Neural progenitor cell (in vitro differentiated cells): ENCODE measurements around the gene ARPC5. TPM values are rescaled to one million over a fixed set of nuclear protein-coding genes. Genes with fewer than 3 reads are reported as not detected.
"Not testable (repeated sequence)": the region's sequence is repeated elsewhere in the genome, so short reads cannot be mapped to it uniquely, and the experiment has no call there.

Source experiments
- DNase-seq: peaks from one replicate; pipeline ENCODE4 v3.0.0-alpha.2; 2016; ENCODE audit warnings: low spot score
- H2AFZ ChIP-seq: fragments of 200-600 bp; sonication (generic); replicated peaks from 2 replicates; pipeline ENCODE4 v1.6.1; 2016; ENCODE audit warnings: antibody characterized with exemption
- H3F3A ChIP-seq: fragments of 200-600 bp; sonication (generic); 2 replicates; pipeline ENCODE4 v1.6.1; 2016; ENCODE audit warnings: antibody characterized with exemption, low read depth
- H3K27ac ChIP-seq: fragments of 200-600 bp; sonication (generic); 2 replicates; pipeline ENCODE4 v1.5.1; 2016; ENCODE audit warnings: mild to moderate bottlenecking
- H3K27me3 ChIP-seq: fragments of 200-600 bp; sonication (generic); 2 replicates; pipeline ENCODE4 v1.6.1; 2016; ENCODE audit warnings: mild to moderate bottlenecking, moderate library complexity
- H3K36me3 ChIP-seq: fragments of 200-600 bp; sonication (generic); 2 replicates; pipeline ENCODE4 v1.5.1; 2016
- H3K4me1 ChIP-seq: fragments of 200-600 bp; sonication (generic); 2 replicates; pipeline ENCODE4 v1.6.1; 2016; ENCODE audit warnings: mixed run types
- H3K4me2 ChIP-seq: fragments of 200-600 bp; sonication (generic); 2 replicates; pipeline ENCODE4 v1.6.1; 2016
- H3K4me3 ChIP-seq: fragments of 200-600 bp; sonication (generic); 2 replicates; pipeline ENCODE4 v1.5.1; 2016
- H3K79me2 ChIP-seq: fragments of 200-600 bp; sonication (generic); 2 replicates; pipeline ENCODE4 v1.6.1; 2016; ENCODE audit warnings: low read depth
- H3K9ac ChIP-seq: fragments of 200-600 bp; sonication (generic); 2 replicates; pipeline ENCODE4 v1.6.1; 2016
- H3K9me3 ChIP-seq: fragments of 200-600 bp; sonication (generic); 2 replicates; pipeline ENCODE4 v1.5.1; 2016; ENCODE audit warnings: low read depth
- H4K20me1 ChIP-seq: fragments of 200-600 bp; sonication (generic); 2 replicates; pipeline ENCODE4 v1.6.1; 2016; ENCODE audit warnings: low read depth
- H3K27ac Mint-ChIP-seq: 3 replicates; pipeline ENCODE4 v1.8.0; 2021; ENCODE audit warnings: mixed read lengths
- H3K27me3 Mint-ChIP-seq: 2 replicates; pipeline ENCODE4 v1.8.0; 2022; ENCODE audit warnings: low read depth, mild to moderate bottlenecking, inconsistent platforms, moderate library complexity, mixed read lengths; ENCODE audit not compliant: insufficient read depth
- H3K36me3 Mint-ChIP-seq: 3 replicates; pipeline ENCODE4 v1.8.0; 2021; ENCODE audit warnings: mixed read lengths
- H3K4me1 Mint-ChIP-seq: 3 replicates; pipeline ENCODE4 v1.8.0; 2021; ENCODE audit warnings: mixed read lengths
- H3K4me3 Mint-ChIP-seq: 3 replicates; pipeline ENCODE4 v1.8.0; 2021; ENCODE audit warnings: mild to moderate bottlenecking, moderate library complexity, mixed read lengths
- H3K9me3 Mint-ChIP-seq: 3 replicates; pipeline ENCODE4 v1.8.0; 2020; ENCODE audit warnings: mixed read lengths
- EZH2 ChIP-seq: fragments of 200-600 bp; sonication (generic); IDR thresholded peaks from 2 replicates; pipeline ENCODE4 v1.6.1; 2017; ENCODE audit warnings: antibody characterized with exemption, mild to moderate bottlenecking, moderate library complexity
- EZH2phosphoT487 ChIP-seq: fragments of 200-600 bp; sonication (generic); IDR thresholded peaks from 2 replicates; pipeline ENCODE4 v1.6.1; 2017; ENCODE audit warnings: antibody characterized with exemption
- total RNA-seq: library from RNA; depleted of rRNA; stranded (reverse); fragments of >200 nt; gene quantifications from 2 replicates; pipeline ENCODE4 v1.2.3, GENCODE V29; 2015; ENCODE audit warnings: low replicate concordance
- TF ChIP-seq, protein P1 (sequence below): fragments of 200-600 bp; sonication (generic); IDR thresholded peaks from 2 replicates; pipeline ENCODE4 v1.5.1; 2017; ENCODE audit warnings: antibody characterized with exemption, mild to moderate bottlenecking

The ARPC5 gene
- total RNA-seq, 1 donor from 2014 or later = 131 TPM

DNA sequence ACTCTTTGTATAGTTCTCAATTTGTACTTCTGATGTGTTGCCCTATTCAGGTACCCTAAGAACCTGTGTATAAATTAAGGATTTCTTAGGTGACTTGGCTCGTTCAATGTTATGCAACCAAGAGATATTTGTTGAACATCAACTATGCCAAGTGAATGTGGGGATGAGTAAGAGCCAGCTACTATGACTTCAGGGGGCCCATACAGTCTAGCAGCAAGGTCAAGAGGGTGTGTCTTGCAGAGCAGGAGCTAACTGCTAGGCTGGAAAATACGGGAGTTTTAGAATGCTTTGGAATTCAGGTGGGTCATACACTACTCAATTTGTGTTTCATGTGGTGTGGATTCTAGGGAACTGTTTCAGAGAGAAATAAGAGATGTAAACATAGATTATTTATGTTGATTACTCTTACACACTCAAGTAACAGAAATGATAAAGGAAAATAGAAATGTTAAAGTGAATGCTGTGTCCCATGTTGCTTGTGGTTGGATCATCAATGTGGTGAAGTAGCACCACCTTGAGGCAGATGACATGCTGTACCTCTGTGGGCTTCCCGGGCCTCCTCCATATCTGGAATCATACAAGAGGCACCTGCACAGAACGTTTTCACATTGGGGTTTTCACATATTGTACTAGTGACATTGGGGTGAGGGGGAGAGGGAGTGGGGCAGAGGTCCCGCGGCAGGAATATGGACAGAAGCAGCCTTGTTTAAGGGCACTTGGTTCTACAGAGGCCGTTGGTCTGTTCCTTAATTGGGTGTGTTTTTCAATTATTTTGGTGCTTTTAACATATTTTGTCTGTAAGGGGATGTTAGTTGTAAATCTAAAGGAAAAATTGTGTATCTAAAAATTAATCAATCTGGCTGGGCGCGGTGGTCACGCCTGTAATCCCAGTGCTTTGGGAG lies 12.4 kb downstream of the ARPC5 start:
- no peak overlapping the region for H3K4me3 ChIP-seq
- no peak overlapping the region for H3K9ac ChIP-seq
- Mint-ChIP-seq H3K27me3 (no peaks in the 10 kb centered on the region), H3K9me3 (no peaks in the 10 kb centered on the region), H3K4me1 (no peaks in the 10 kb centered on the region), H3K36me3 (peaks cover under 1% of the 10 kb centered on the region), H3K27ac (no peak overlapping the region), H3K4me3 (no peak overlapping the region)
- no peak overlapping the region for H2AFZ ChIP-seq
- H3F3A ChIP-seq = peaks cover 19% of the 10 kb centered on the region
- no peaks in the 10 kb centered on the region for H3K9me3 ChIP-seq
- H3K27ac ChIP-seq = no peak overlapping the region
- TF ChIP-seq EZH2 (no peak), EZH2phosphoT487 (no peak)
- TF ChIP-seq, protein P1, sequence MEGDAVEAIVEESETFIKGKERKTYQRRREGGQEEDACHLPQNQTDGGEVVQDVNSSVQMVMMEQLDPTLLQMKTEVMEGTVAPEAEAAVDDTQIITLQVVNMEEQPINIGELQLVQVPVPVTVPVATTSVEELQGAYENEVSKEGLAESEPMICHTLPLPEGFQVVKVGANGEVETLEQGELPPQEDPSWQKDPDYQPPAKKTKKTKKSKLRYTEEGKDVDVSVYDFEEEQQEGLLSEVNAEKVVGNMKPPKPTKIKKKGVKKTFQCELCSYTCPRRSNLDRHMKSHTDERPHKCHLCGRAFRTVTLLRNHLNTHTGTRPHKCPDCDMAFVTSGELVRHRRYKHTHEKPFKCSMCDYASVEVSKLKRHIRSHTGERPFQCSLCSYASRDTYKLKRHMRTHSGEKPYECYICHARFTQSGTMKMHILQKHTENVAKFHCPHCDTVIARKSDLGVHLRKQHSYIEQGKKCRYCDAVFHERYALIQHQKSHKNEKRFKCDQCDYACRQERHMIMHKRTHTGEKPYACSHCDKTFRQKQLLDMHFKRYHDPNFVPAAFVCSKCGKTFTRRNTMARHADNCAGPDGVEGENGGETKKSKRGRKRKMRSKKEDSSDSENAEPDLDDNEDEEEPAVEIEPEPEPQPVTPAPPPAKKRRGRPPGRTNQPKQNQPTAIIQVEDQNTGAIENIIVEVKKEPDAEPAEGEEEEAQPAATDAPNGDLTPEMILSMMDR = peak; percentile 83
- H3K27me3 ChIP-seq = no peaks in the 10 kb centered on the region
- H4K20me1 ChIP-seq = no peaks in the 10 kb centered on the region
- no peaks in the 10 kb centered on the region for H3K4me1 ChIP-seq
- H3K36me3 ChIP-seq = peaks cover 9% of the 10 kb centered on the region
- H3K4me2 ChIP-seq = no peak overlapping the region
- no peaks in the 10 kb centered on the region for H3K79me2 ChIP-seq
- peak; percentile 71 for DNase-seq

DNA sequence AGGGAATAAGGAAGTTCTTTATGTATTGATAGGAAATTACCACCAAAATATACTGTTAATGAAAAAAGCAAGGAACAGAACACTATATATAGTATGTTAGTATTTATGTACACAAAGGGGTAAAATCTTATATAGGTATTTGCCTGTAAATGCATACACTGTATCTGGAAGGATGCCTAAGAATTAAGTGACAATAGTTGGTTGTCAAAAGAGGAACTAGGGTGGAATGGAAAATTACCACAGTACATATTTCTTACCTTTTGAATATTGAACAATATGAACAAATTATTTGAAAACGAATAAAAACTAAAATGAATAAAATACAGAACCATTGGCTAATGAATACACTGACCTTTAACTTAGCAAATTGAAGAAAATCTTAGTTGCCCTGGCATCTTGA lies 13.6 kb downstream of the ARPC5 start:
- Mint-ChIP-seq H3K4me1 (no peaks in the 10 kb centered on the region), H3K4me3 (no peak overlapping the region), H3K9me3 (no peaks in the 10 kb centered on the region), H3K36me3 (no peaks in the 10 kb centered on the region), H3K27me3 (no peaks in the 10 kb centered on the region), H3K27ac (no peak overlapping the region)
- Histone ChIP-seq H3K27me3 (no peaks in the 10 kb centered on the region), H3K36me3 (peaks cover 2% of the 10 kb centered on the region), H3K4me1 (no peaks in the 10 kb centered on the region), H4K20me1 (no peaks in the 10 kb centered on the region), H3F3A (peaks cover 19% of the 10 kb centered on the region), H2AFZ (no peak overlapping the region), H3K27ac (no peak overlapping the region), H3K4me2 (no peak overlapping the region), H3K4me3 (no peak overlapping the region), H3K79me2 (no peaks in the 10 kb centered on the region), H3K9ac (no peak overlapping the region), H3K9me3 (no peaks in the 10 kb centered on the region)
- TF ChIP-seq EZH2 (no peak), EZH2phosphoT487 (no peak)
- DNase-seq = no peak

DNA sequence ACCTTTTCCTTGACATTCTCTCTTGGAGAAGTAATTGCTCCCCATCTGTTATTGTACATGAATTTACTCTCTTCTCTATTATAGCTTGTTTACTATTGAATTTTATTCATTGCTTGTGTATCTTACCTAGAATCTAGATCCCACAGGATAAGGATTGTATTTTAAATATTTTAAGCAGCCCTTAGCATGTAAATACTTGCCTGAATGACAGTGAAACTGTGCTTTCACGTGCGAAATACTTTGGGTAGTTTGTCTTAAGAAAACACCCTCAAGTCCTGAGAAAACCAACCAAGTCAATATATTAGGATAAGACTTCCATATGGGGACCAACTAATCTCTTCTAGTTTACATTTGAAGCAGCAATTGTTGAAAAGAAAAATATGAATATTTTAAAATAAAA lies 15.3 kb downstream of the ARPC5 start:
- Histone ChIP-seq H3K27me3 (no peaks in the 10 kb centered on the region), H2AFZ (no peak overlapping the region), H3K9me3 (no peaks in the 10 kb centered on the region), H3K36me3 (no peaks in the 10 kb centered on the region), H3K4me2 (no peak overlapping the region), H3K79me2 (no peaks in the 10 kb centered on the region), H3K27ac (no peak overlapping the region), H3F3A (peaks cover 16% of the 10 kb centered on the region), H4K20me1 (no peaks in the 10 kb centered on the region), H3K9ac (no peak overlapping the region), H3K4me3 (no peak overlapping the region), H3K4me1 (no peaks in the 10 kb centered on the region)
- Mint-ChIP-seq H3K4me1 (no peaks in the 10 kb centered on the region), H3K9me3 (no peaks in the 10 kb centered on the region), H3K27me3 (no peaks in the 10 kb centered on the region), H3K27ac (no peak overlapping the region), H3K4me3 (no peak overlapping the region), H3K36me3 (no peaks in the 10 kb centered on the region)
- no peak for TF ChIP-seq EZH2phosphoT487
- TF ChIP-seq EZH2 = no peak
- TF ChIP-seq, protein P1 = no peak
- DNase-seq = no peak

DNA sequence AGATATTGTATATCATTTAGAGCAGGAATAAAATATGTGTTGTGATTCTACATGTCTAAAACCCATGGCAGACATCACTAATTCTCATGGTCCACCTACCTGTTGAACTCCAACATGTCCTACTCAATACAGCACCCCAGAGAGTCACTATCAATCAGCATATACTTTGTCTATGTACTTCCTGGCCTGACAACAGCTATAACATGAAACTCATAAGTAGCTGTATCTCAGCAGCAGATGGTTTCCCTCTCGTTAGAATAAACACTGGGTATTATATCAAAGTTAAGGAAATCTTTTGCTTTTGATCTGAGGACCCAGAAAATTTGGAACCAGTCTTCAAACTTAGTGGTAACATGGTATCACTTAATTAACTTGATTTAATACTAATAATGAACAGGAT lies 15.8 kb downstream of the ARPC5 start:
- DNase-seq = no peak
- Histone ChIP-seq H4K20me1 (no peaks in the 10 kb centered on the region), H2AFZ (no peak overlapping the region), H3K4me3 (no peak overlapping the region), H3K27me3 (no peaks in the 10 kb centered on the region), H3K9ac (no peak overlapping the region), H3K79me2 (no peaks in the 10 kb centered on the region), H3F3A (peaks cover 10% of the 10 kb centered on the region), H3K4me1 (no peaks in the 10 kb centered on the region), H3K9me3 (no peaks in the 10 kb centered on the region), H3K27ac (no peak overlapping the region), H3K4me2 (no peak overlapping the region), H3K36me3 (no peaks in the 10 kb centered on the region)
- Mint-ChIP-seq H3K9me3 (no peaks in the 10 kb centered on the region), H3K36me3 (no peaks in the 10 kb centered on the region), H3K4me1 (no peaks in the 10 kb centered on the region), H3K27me3 (peaks cover under 1% of the 10 kb centered on the region), H3K27ac (no peak overlapping the region), H3K4me3 (no peak overlapping the region)
- TF ChIP-seq, protein P1 = no peak
- no peak for TF ChIP-seq EZH2phosphoT487
- TF ChIP-seq EZH2 = no peak

DNA sequence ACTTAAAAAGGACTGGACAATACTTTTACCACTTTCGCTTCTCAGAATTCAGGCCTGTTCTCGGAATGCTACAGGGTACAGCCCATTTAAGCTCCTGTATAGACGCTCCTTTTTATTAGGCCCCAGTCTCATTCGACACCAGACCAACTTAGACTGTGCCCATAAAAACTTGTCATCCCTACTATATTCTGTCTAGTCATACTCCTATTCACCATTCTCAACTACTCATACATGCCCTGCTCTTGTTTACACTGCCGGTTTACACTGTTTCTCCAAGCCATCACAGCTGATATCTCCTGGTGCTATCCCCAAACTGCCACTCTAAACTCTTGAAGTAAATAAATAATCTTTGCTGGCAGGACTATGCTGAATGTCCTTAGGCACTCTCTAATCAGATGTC lies 17.4 kb downstream of the ARPC5 start:
- not testable (repeated sequence) for H2AFZ ChIP-seq, H3K27ac Mint-ChIP-seq, H3K4me3 ChIP-seq, H3K27me3 Mint-ChIP-seq, H3K9me3 ChIP-seq, H3K9me3 Mint-ChIP-seq, H3K4me1 Mint-ChIP-seq, H3K27ac ChIP-seq, H3K4me2 ChIP-seq, H3K4me1 ChIP-seq, DNase-seq, H4K20me1 ChIP-seq, H3K36me3 ChIP-seq, H3K9ac ChIP-seq, H3F3A ChIP-seq, H3K36me3 Mint-ChIP-seq, H3K4me3 Mint-ChIP-seq, H3K27me3 ChIP-seq, H3K79me2 ChIP-seq
